Measurements from ENCODE around the gene FZD10. TPM values are rescaled to one million over a fixed set of nuclear protein-coding genes. Genes with fewer than 3 reads are reported as not detected.
A peak's percentile ranks its signal among the peaks of the same experiment; 100 is the strongest.

Gene FZD10
- total RNA-seq, 1 experiment from 2014 or later = not detected

DNA sequence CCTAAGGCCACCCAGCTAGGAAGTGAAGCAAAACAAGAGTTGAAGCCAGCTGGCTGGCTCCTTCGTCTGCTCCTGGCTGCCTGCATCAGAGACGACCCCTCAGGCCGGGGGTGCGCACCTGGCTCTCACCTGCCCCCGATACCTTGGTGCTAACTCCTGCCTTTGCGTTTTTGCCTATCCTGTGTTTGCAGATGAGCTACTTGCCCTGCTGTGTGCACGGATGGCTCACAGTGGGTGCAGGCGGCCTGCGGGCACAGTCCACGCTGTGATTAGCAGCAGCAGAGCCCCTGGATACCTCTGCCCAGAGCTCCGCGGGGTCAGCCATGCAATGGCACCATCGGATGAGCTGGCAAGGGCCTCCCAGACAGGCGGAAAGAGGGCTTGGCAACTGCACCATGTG, 31.2 kb upstream of the FZD10 start:
- TF ChIP-seq, protein P1, sequence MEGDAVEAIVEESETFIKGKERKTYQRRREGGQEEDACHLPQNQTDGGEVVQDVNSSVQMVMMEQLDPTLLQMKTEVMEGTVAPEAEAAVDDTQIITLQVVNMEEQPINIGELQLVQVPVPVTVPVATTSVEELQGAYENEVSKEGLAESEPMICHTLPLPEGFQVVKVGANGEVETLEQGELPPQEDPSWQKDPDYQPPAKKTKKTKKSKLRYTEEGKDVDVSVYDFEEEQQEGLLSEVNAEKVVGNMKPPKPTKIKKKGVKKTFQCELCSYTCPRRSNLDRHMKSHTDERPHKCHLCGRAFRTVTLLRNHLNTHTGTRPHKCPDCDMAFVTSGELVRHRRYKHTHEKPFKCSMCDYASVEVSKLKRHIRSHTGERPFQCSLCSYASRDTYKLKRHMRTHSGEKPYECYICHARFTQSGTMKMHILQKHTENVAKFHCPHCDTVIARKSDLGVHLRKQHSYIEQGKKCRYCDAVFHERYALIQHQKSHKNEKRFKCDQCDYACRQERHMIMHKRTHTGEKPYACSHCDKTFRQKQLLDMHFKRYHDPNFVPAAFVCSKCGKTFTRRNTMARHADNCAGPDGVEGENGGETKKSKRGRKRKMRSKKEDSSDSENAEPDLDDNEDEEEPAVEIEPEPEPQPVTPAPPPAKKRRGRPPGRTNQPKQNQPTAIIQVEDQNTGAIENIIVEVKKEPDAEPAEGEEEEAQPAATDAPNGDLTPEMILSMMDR (IDR thresholded peaks at IDR 0.05; ENCODE audit: unreplicated experiment) = no peak
- no peak for DNase-seq (ENCODE audit: unreplicated experiment)
- no peak overlapping the region for H3K27ac Mint-ChIP-seq (ENCODE audit: low read depth, unreplicated experiment)
- H3K27me3 Mint-ChIP-seq (ENCODE audit: insufficient read depth, unreplicated experiment) = no peaks in the 10 kb centered on the region
- POLR2A ChIA-PET = interaction anchor here (1.1 kb wide), 1 partner anchor 52 kb away, joined by 3 read pairs; no protein-coding TSS in a partner anchor
- CTCF ChIA-PET = interaction anchor here (0.7 kb wide), 1 partner anchor 164 kb away, joined by 3 read pairs; no protein-coding TSS in a partner anchor
- H3K4me3 Mint-ChIP-seq (ENCODE audit: unreplicated experiment) = no peak overlapping the region
- peaks cover 5% of the 10 kb centered on the region for H3K4me1 Mint-ChIP-seq (ENCODE audit: insufficient read depth, unreplicated experiment)
- H3K9me3 Mint-ChIP-seq (ENCODE audit: unreplicated experiment) = peaks cover 7% of the 10 kb centered on the region
- no TSS peak for BruUV-seq (replicated peaks)
- H3K36me3 Mint-ChIP-seq (ENCODE audit: insufficient read depth, unreplicated experiment) = no peaks in the 10 kb centered on the region
- intact Hi-C loops (cut with micrococcal nuclease) = no loop called here

DNA sequence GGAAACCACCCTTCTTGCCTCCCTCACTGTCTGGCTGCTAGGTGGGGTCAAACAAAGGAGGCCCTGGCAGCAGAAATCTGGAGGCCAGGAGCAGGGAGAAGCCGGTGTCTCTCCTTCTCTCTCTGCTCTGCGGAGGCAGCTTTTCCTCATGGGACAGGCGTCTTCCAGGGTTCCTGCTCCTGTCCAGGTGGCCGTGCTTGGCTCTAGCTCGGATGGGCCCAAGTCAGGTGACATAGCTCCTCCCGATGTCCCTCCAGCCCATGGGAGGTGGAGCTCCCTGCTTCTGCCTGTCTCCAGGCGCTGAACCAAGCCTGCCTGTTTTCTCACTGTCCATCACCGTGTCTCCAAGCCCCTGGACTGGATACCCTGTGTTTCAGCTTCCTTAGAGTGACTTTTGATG, 30.5 kb upstream of the FZD10 start:
- CTCF ChIA-PET = interaction anchor here (0.6 kb wide), 1 partner anchor 8 kb away, joined by 4 read pairs; no protein-coding TSS in a partner anchor
- no TSS peak for BruUV-seq (replicated peaks)
- POLR2A ChIA-PET = no interaction called here
- intact Hi-C loops (cut with micrococcal nuclease) = no loop called here
- TF ChIP-seq, protein P1 (IDR thresholded peaks at IDR 0.05; ENCODE audit: unreplicated experiment) = no peak
- no peak overlapping the region for H3K4me3 Mint-ChIP-seq (ENCODE audit: unreplicated experiment)
- peaks cover 13% of the 10 kb centered on the region for H3K4me1 Mint-ChIP-seq (ENCODE audit: insufficient read depth, unreplicated experiment)
- no peaks in the 10 kb centered on the region for H3K27me3 Mint-ChIP-seq (ENCODE audit: insufficient read depth, unreplicated experiment)
- H3K27ac Mint-ChIP-seq (ENCODE audit: low read depth, unreplicated experiment) = no peak overlapping the region
- peaks cover 7% of the 10 kb centered on the region for H3K9me3 Mint-ChIP-seq (ENCODE audit: unreplicated experiment)
- H3K36me3 Mint-ChIP-seq (ENCODE audit: insufficient read depth, unreplicated experiment) = no peaks in the 10 kb centered on the region
- DNase-seq (ENCODE audit: unreplicated experiment) = no peak

DNA sequence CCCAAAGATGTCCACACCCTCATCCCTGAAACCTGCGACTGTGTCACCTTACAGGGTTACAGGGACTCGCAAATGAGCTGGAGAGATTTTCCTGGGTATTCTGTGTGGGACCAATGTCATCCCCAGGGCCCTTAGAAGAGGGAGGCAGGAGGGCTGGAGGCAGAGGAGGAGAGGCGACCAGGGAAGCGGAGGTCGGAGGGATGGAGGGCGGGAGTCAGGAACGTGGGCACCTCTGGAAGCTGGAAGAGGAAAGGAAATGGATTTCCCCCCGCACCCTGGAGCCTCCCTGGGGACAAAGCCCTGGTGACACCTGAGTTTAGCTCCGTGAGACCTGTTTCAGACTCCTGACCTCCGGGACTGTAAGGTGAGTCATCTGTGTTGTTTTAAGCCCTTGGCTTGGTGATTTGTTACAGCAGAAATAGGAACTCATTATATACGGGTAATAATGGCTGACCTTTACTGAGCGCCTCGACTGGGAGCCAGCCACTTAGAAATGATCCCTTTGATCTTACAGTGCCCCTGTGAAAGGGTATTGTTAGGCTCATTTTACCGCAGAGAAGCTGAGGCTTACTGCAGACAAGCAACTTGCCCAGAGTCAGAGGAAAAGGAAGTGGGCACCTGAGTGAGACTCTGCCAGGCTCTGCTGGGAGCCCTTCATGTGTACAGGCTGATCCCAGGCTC, 29.3 kb upstream of the FZD10 start:
- no peaks in the 10 kb centered on the region for H3K27me3 Mint-ChIP-seq (ENCODE audit: insufficient read depth, unreplicated experiment)
- no peak overlapping the region for H3K4me3 Mint-ChIP-seq (ENCODE audit: unreplicated experiment)
- H3K36me3 Mint-ChIP-seq (ENCODE audit: insufficient read depth, unreplicated experiment) = no peaks in the 10 kb centered on the region
- ChIA-PET CTCF (no interaction called here), POLR2A (no interaction called here)
- no TSS peak for BruUV-seq (replicated peaks)
- intact Hi-C loops (cut with micrococcal nuclease) = no loop called here
- TF ChIP-seq, protein P1 (IDR thresholded peaks at IDR 0.05; ENCODE audit: unreplicated experiment) = no peak
- no peak overlapping the region for H3K27ac Mint-ChIP-seq (ENCODE audit: low read depth, unreplicated experiment)
- peaks cover 7% of the 10 kb centered on the region for H3K9me3 Mint-ChIP-seq (ENCODE audit: unreplicated experiment)
- peaks cover 19% of the 10 kb centered on the region for H3K4me1 Mint-ChIP-seq (ENCODE audit: insufficient read depth, unreplicated experiment)
- peak; percentile 41 for DNase-seq (ENCODE audit: unreplicated experiment)

DNA sequence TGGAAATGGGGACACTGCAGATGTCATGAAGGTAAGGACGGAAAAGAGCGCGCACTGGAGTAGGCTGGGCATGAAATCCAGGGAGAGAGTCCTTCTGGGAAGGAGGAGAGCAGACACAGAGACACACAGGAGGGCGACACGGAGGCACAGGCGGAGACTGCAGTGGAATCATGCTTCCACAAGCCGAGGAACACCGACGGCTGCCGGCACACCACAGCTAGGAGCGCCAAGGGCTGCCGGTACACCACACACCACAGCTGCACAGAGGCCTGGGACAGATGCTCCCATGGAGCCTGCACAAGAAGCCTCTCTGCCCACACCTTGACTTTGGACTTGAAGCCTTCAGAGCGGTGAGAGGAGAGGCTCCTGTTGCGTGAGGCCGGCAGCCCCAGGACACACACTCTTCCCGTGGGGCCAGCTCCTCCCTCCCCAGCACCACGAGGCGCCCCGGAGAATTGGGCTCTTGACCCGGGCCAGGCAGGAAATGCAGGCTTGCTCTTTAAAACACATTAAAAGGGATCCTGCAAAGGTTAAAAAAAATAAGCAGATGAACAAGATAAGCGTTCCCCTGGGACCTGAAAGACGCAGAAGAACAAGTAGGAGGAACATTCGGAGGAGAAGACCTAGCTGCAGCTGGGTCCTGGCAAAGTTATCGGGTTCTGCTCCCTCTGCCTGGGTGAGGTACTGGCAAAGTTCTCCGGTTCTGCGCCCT, 28.3 kb upstream of the FZD10 start:
- Mint-ChIP-seq H3K27ac (ENCODE audit: low read depth, unreplicated experiment) (no peak overlapping the region), H3K4me1 (ENCODE audit: insufficient read depth, unreplicated experiment) (peaks cover 14% of the 10 kb centered on the region), H3K27me3 (ENCODE audit: insufficient read depth, unreplicated experiment) (no peaks in the 10 kb centered on the region), H3K36me3 (ENCODE audit: insufficient read depth, unreplicated experiment) (no peaks in the 10 kb centered on the region), H3K4me3 (ENCODE audit: unreplicated experiment) (no peak overlapping the region), H3K9me3 (ENCODE audit: unreplicated experiment) (peaks cover 7% of the 10 kb centered on the region)
- no TSS peak for BruUV-seq (replicated peaks)
- CTCF ChIA-PET = no interaction called here
- POLR2A ChIA-PET = no interaction called here
- no peak for DNase-seq (ENCODE audit: unreplicated experiment)
- TF ChIP-seq, protein P1 (IDR thresholded peaks at IDR 0.05; ENCODE audit: unreplicated experiment) = no peak
- intact Hi-C loops (cut with micrococcal nuclease) = no loop called here
